ENCODE data around the gene POM121L12. TPM values are rescaled to one million over a fixed set of nuclear protein-coding genes. Genes with fewer than 3 reads are reported as not detected.

Gene POM121L12
- total RNA-seq, 2 experiments from 2014 or later = not detected

DNA sequence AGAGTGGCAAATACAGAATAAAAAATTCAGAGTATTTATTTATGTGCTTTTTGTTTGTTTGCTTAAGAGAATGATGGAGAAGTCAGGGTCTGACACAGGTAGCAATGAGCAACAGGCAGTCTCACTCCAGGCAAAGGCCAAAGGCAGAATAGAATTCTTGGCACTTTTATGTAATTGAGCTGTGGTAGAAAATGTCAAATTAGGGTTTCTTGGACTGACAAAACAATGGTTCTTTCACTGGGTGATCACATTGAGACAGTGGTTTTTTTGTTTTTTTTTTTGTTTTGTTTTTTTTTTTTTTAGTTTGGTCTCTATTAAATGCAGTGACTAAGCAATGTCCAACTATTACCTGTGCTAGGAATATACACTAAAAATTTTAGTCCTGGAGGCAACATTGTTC lies 27.4 kb downstream of the POM121L12 start:
- ChIA-PET POLR2A (no interaction called here), CTCF (no interaction called here)
- DNase-seq (no peak), ATAC-seq (no peak)
- H3K36me3 Mint-ChIP-seq (ENCODE audit: low read depth) = no peaks in the 10 kb centered on the region
- H3K4me1 Mint-ChIP-seq (ENCODE audit: low read depth) = no peaks in the 10 kb centered on the region
- TF ChIP-seq, protein P1, sequence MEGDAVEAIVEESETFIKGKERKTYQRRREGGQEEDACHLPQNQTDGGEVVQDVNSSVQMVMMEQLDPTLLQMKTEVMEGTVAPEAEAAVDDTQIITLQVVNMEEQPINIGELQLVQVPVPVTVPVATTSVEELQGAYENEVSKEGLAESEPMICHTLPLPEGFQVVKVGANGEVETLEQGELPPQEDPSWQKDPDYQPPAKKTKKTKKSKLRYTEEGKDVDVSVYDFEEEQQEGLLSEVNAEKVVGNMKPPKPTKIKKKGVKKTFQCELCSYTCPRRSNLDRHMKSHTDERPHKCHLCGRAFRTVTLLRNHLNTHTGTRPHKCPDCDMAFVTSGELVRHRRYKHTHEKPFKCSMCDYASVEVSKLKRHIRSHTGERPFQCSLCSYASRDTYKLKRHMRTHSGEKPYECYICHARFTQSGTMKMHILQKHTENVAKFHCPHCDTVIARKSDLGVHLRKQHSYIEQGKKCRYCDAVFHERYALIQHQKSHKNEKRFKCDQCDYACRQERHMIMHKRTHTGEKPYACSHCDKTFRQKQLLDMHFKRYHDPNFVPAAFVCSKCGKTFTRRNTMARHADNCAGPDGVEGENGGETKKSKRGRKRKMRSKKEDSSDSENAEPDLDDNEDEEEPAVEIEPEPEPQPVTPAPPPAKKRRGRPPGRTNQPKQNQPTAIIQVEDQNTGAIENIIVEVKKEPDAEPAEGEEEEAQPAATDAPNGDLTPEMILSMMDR (IDR thresholded peaks at IDR 0.05) = no peak
- H3K27ac Mint-ChIP-seq = no peak overlapping the region
- H3K9me3 Mint-ChIP-seq = peaks cover 26% of the 10 kb centered on the region
- H3K27me3 Mint-ChIP-seq = no peaks in the 10 kb centered on the region
- intact Hi-C loops (cut with micrococcal nuclease) = no loop called here
- H3K4me3 Mint-ChIP-seq = no peak overlapping the region

DNA sequence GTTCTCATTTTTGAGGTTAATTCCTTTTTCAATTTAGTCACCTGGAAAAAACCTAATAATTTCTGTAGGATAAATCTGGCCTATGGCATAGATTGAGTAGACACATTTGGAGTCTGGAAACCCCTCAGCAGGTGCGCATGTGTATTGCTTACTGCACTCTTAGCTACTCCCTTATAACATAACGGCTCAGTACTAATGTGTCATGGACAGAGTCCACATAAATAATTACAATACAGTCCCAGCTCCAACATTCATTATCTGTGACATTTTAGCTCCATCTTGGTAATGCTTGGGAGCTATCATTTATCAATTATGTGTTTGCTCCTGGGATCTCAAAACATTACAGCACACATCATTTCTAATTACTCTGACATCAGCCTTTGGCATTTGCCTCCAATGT lies 33.2 kb downstream of the POM121L12 start:
- H3K4me1 Mint-ChIP-seq (ENCODE audit: low read depth) = no peaks in the 10 kb centered on the region

DNA sequence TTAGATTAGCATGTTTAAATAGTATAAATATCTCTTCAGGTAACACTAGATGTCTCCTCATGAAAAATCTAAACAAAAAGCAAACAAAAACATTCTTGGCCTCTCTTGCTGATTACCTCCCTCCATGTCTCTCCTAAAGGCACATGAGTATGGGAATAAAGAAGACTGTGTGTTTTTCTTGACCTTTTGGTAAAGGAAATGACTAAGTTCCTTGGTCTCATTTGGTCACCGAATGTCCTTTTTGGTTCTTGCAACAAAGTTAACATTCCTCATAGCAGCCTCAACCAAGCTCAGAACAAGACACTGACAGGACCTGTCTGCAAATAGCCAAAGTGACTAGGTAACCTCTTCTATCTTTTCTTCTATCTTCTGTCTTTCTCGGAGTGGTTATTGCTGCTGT lies 35.5 kb downstream of the POM121L12 start:
- ChIA-PET POLR2A (no interaction called here), CTCF (no interaction called here)
- H3K4me3 Mint-ChIP-seq = no peak overlapping the region

More for the DNA sequence above, 33.2 kb downstream of the POM121L12 start:
- Mint-ChIP-seq H3K9me3 (peaks cover 10% of the 10 kb centered on the region), H3K36me3 (ENCODE audit: low read depth) (no peaks in the 10 kb centered on the region), H3K27ac (no peak overlapping the region), H3K4me3 (no peak overlapping the region), H3K27me3 (no peaks in the 10 kb centered on the region)
- intact Hi-C loops (cut with micrococcal nuclease) = no loop called here
- DNase-seq = no peak
- CTCF ChIA-PET = no interaction called here
- ATAC-seq = no peak
- TF ChIP-seq, protein P1 (IDR thresholded peaks at IDR 0.05) = no peak
- POLR2A ChIA-PET = no interaction called here

More for the DNA sequence above, 35.5 kb downstream of the POM121L12 start:
- no peak for ATAC-seq
- intact Hi-C loops (cut with micrococcal nuclease) = no loop called here
- DNase-seq = no peak
- Mint-ChIP-seq H3K4me1 (ENCODE audit: low read depth) (no peaks in the 10 kb centered on the region), H3K9me3 (peaks cover 10% of the 10 kb centered on the region), H3K27me3 (no peaks in the 10 kb centered on the region), H3K27ac (no peak overlapping the region), H3K36me3 (ENCODE audit: low read depth) (no peaks in the 10 kb centered on the region)
- TF ChIP-seq, protein P1 (IDR thresholded peaks at IDR 0.05) = no peak

Measured in activated CD8-positive, alpha-beta T cell treated with anti-CD3 and anti-CD28 coated beads for 36 hours (primary cell).